Sigmoid colon (tissue), 4 donors: ENCODE results near the gene ATP8A1.

Source experiments
- POLR2AphosphoS5 ChIP-seq, 4 donors: sonication (generic); formaldehyde crosslinking; IDR thresholded peaks; one replicate each; pipeline ENCODE4 v1.6.1; 2017; ENCODE audit warnings: antibody characterized with exemption in 4 of 4
- TF ChIP-seq, protein P1 (sequence below), 4 experiments: fragments of 450-650 bp in 3 of 4; fragments of 200-600 bp in 1 of 4; IDR thresholded peaks; one replicate each; pipeline ENCODE4 v1.5.1; 2016 to 2019; ENCODE audit warnings: antibody characterized with exemption in 4 of 4, mild to moderate bottlenecking in 3 of 4, moderate library complexity in 2 of 4

DNA sequence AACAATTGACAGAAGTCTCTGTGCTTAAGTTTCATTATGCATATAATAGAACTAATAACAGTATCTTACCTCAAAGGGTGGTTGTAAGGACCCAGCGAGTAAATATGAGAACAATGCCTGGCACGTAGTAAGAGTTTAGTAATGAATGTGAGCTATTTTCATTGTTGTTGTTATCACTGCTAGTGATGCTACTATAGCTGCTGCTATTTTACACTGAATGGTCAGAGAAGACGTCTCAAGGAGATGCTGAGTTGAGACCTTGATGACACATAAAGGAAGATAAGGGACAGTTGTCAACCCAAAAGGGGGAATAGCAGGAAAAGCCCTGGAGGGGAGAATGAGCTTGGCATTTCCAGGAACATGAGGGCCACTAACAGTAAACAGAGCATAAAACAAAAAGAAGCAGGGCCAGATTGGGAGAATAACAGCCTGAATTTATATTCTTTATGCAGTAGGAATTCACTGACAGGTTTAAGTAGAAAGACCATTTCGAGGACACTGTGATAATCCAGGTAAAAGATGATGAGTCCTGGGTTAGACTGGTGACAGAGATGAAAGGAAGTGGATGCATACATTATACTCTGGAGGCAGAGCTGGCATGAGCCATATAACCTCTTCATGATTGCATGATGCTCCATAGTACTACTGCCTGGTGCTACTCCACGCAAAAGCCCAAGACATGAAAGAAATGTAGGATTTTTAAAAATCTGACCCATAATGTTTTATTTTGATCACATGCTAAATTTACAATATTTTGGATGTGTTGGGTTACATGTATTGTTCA is 23.1 kb downstream of the ATP8A1 start:
- no peak for TF ChIP-seq POLR2AphosphoS5 (IDR thresholded peaks at IDR 0.05)
- TF ChIP-seq, protein P1, sequence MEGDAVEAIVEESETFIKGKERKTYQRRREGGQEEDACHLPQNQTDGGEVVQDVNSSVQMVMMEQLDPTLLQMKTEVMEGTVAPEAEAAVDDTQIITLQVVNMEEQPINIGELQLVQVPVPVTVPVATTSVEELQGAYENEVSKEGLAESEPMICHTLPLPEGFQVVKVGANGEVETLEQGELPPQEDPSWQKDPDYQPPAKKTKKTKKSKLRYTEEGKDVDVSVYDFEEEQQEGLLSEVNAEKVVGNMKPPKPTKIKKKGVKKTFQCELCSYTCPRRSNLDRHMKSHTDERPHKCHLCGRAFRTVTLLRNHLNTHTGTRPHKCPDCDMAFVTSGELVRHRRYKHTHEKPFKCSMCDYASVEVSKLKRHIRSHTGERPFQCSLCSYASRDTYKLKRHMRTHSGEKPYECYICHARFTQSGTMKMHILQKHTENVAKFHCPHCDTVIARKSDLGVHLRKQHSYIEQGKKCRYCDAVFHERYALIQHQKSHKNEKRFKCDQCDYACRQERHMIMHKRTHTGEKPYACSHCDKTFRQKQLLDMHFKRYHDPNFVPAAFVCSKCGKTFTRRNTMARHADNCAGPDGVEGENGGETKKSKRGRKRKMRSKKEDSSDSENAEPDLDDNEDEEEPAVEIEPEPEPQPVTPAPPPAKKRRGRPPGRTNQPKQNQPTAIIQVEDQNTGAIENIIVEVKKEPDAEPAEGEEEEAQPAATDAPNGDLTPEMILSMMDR (IDR thresholded peaks at IDR 0.05), result no peak
